Ascending aorta (tissue), 2 donors: ENCODE data around the gene C1orf56. TPM values are rescaled to one million over a fixed set of nuclear protein-coding genes. Genes with fewer than 3 reads are reported as not detected.

Source experiments
- DNase-seq, 2 donors: peaks; one replicate each; pipeline ENCODE4 v3.0.0-alpha.2; 2019; ENCODE audit warnings: low spot score in 2 of 2
- H3K27ac ChIP-seq, 2 donors: fragments of 200-600 bp; sonication (generic); one replicate each; pipeline ENCODE4 v1.5.1; 2016 to 2017; ENCODE audit warnings: mild to moderate bottlenecking in 1 of 2
- H3K27me3 ChIP-seq: fragments of 200-600 bp; sonication (generic); one replicate; pipeline ENCODE4 v1.5.1; 2017
- H3K36me3 ChIP-seq, 2 donors: fragments of 200-600 bp; sonication (generic); one replicate each; pipeline ENCODE4 v1.5.1; 2016
- H3K4me1 ChIP-seq, 2 donors: fragments of 200-600 bp; sonication (generic); one replicate each; pipeline ENCODE4 v1.5.1; 2016 to 2017; ENCODE audit warnings: mild to moderate bottlenecking in 1 of 2
- H3K4me3 ChIP-seq, 2 donors: fragments of 200-600 bp; sonication (generic); one replicate each; pipeline ENCODE4 v1.5.1; 2016 to 2017; ENCODE audit warnings: mild to moderate bottlenecking in 1 of 2
- H3K9me3 ChIP-seq, 2 donors: fragments of 200-600 bp; sonication (generic); one replicate each; pipeline ENCODE4 v1.5.1; 2016
- CTCF ChIP-seq, 3 experiments: fragments of 200-600 bp in 2 of 3; fragments of 450-650 bp in 1 of 3; sonication (generic) in 2 of 3; IDR thresholded peaks; one replicate each; pipeline ENCODE4 v1.5.1; 2016 to 2019; ENCODE audit warnings: antibody characterized with exemption in 3 of 3, mild to moderate bottlenecking in 1 of 3, moderate library complexity in 1 of 3
- intact Hi-C: fragments of 100-400 bp; cut with DNase I; formaldehyde crosslinking; loops from one replicate; pipeline ENCODE4 v1.15.1; 2023
- total RNA-seq: library from RNA; depleted of rRNA; stranded (reverse); fragments of >200 nt; gene quantifications from one replicate; pipeline ENCODE4 v1.1.0, GENCODE V29; 2016

Gene C1orf56
- total RNA-seq, 1 donor from 2014 or later = 11.4 TPM

GRCh38 chr1:151024540-151025146, 22.9 kb upstream of the C1orf56 start:
- no peaks in the 10 kb centered on the region for H3K27me3 ChIP-seq
- H3K4me3 ChIP-seq = no peak overlapping the region
- H3K36me3 ChIP-seq = peaks cover 34 to 43% of the 10 kb centered on the region in 2 donors
- no peaks in the 10 kb centered on the region for H3K9me3 ChIP-seq
- intact Hi-C loops = loop anchor here (1.0 to 5.0 kb wide), 3 partner anchors 35 to 132 kb away; partner anchors contain the start of genes CDC42SE1, GABPB2 and TNFAIP8L2
- peak in 1 of 2 donors; percentile 92 for DNase-seq
- H3K27ac ChIP-seq = peak overlapping the region; percentile 27 to 28
- peak; percentile 64 to 83 (median 80) for TF ChIP-seq CTCF (IDR thresholded peaks at IDR 0.05)
- no peaks in the 10 kb centered on the region for H3K4me1 ChIP-seq

- no peak for DNase-seq
- H3K9me3 ChIP-seq = no peaks in the 10 kb centered on the region
- H3K27ac ChIP-seq = no peak overlapping the region
- H3K27me3 ChIP-seq = no peaks in the 10 kb centered on the region
- H3K4me1 ChIP-seq = no peaks in the 10 kb centered on the region
- H3K4me3 ChIP-seq = no peak overlapping the region
- intact Hi-C loops = loop anchor here (5.0 kb wide), 1 partner anchor 46 kb away; the partner anchor contains the start of gene GABPB2
- H3K36me3 ChIP-seq = peaks cover 47 to 58% of the 10 kb centered on the region in 2 donors
- TF ChIP-seq CTCF (IDR thresholded peaks at IDR 0.05) = no peak
Observed at GRCh38 chr1:151026460-151026859, 21.1 kb upstream of the C1orf56 start.

- Histone ChIP-seq H3K4me1 (no peaks in the 10 kb centered on the region), H3K36me3 (peaks cover 46 to 78% of the 10 kb centered on the region in 2 donors), H3K9me3 (no peaks in the 10 kb centered on the region), H3K27ac (no peak overlapping the region), H3K27me3 (no peaks in the 10 kb centered on the region), H3K4me3 (no peak overlapping the region)
- no peak for TF ChIP-seq CTCF (IDR thresholded peaks at IDR 0.05)
- intact Hi-C loops = no loop called here
- no peak for DNase-seq
Observed at GRCh38 chr1:151032164-151032563, 15.4 kb upstream of the C1orf56 start.

GRCh38 chr1:151035167-151035566, 12.4 kb upstream of the C1orf56 start:
- intact Hi-C loops = no loop called here
- H3K27me3 ChIP-seq = no peaks in the 10 kb centered on the region
- H3K4me1 ChIP-seq = no peaks in the 10 kb centered on the region
- DNase-seq = no peak
- H3K4me3 ChIP-seq = no peak overlapping the region
- H3K27ac ChIP-seq = no peak overlapping the region
- no peak for TF ChIP-seq CTCF (IDR thresholded peaks at IDR 0.05)
- no peaks in the 10 kb centered on the region for H3K9me3 ChIP-seq
- peaks cover 24 to 50% of the 10 kb centered on the region in 2 donors for H3K36me3 ChIP-seq

- Histone ChIP-seq H3K27ac (no peak within 1 kb of the TSS), H3K27me3 (no peaks in the 10 kb centered on the region), H3K4me1 (no peaks in the 10 kb centered on the region), H3K36me3 (peaks cover 13 to 38% of the 10 kb centered on the region in 2 donors), H3K9me3 (no peaks in the 10 kb centered on the region), H3K4me3 (no peak within 1 kb of the TSS)
- DNase-seq = no peak
- intact Hi-C loops = no loop called here
- TF ChIP-seq CTCF (IDR thresholded peaks at IDR 0.05) = no peak
Observed at GRCh38 chr1:151036356-151036755, 11.2 kb upstream of the C1orf56 start, which contains the start of gene BNIPL. Gene BNIPL (plus strand): TSS chr1:151036586. CDS start chr1:151036726, 140 bp downstream.
